GM20000 (cell line): Measurements from ENCODE around the gene OR5AP2.
"Not testable (repeated sequence)": the region's sequence is repeated elsewhere in the genome, so short reads cannot be mapped to it uniquely, and the experiment has no call there.

Source experiments
- DNase-seq: peaks from one replicate; pipeline ENCODE4 v3.0.0; 2012; ENCODE audit warnings: low spot score
- TF ChIP-seq, protein P1 (sequence below): IDR thresholded peaks from 2 replicates; pipeline ENCODE4 v1.5.1; 2012; ENCODE audit warnings: mild to moderate bottlenecking, control low read depth; ENCODE audit errors: extremely low read depth, missing control alignments

OR5AP2 gene

DNA sequence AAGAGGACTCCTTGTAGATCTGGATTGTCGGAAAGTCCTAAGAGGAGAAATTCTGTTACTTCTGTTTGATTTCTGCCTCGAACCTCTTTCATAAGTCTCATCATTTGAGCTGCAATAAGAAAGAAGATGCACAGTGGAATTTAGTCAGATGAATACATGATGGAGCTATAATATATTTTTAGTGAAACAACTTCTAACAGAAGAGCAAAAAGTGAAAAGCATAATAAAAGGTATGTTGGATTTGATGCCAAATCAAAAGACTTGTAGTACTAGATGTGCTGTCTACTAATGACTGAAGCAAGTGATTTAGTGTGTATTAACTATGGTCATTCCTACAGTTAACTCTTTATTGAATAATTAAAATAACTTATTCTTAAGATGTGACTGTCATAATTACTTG, at the start of gene OR5AP2:
OR5AP2 (minus strand) TSS at position 101 of the 400 bp plus-strand sequence; CDS start at position 101, 0 bp downstream.
- TF ChIP-seq, protein P1, sequence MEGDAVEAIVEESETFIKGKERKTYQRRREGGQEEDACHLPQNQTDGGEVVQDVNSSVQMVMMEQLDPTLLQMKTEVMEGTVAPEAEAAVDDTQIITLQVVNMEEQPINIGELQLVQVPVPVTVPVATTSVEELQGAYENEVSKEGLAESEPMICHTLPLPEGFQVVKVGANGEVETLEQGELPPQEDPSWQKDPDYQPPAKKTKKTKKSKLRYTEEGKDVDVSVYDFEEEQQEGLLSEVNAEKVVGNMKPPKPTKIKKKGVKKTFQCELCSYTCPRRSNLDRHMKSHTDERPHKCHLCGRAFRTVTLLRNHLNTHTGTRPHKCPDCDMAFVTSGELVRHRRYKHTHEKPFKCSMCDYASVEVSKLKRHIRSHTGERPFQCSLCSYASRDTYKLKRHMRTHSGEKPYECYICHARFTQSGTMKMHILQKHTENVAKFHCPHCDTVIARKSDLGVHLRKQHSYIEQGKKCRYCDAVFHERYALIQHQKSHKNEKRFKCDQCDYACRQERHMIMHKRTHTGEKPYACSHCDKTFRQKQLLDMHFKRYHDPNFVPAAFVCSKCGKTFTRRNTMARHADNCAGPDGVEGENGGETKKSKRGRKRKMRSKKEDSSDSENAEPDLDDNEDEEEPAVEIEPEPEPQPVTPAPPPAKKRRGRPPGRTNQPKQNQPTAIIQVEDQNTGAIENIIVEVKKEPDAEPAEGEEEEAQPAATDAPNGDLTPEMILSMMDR, result no peak
- DNase-seq, result no peak

DNA sequence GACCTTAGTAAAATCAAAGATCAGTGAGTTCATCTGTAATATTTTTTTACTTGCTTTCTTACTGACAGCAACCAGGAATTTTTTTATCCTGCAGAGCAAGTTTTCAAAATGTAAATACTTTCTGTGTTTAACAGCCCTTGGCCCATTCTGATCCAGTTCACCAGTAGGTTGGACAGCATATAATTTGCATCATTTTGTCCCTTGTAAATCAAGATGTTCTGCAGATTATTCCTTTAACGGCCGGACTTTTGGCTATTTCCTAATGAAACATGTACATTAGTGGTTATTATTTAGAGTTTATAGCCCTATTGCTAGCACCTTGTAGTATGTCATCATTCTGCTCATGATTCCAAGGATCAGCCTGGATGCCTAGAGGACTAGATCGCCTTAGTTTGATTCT, 48.9 kb upstream of the OR5AP2 start:
- DNase-seq, result not testable (repeated sequence)

DNA sequence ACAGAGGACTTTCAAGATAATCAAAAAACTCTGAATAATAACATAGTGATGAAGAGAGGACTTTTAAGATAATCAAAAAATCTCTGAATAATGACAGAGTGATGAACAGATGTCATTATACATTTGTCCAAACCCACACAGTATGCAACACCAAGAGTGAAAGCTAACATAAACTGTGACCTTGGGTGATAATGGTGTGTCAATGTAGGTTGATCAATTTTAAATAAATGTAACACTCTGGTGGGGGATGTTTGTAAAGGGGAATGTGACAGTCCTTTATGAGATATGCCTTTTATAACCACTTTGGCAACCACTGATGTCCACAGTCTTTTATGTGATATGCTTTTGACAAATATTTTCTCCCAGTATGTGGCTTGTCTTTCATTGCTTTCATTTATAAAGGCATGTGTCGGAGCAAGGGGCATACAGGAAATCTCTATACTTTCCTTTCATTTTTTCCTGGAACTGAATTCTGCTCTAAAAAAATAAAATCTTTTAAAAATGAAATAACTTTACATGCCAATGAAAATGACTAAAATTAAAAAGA, 46.4 kb upstream of the OR5AP2 start:
- TF ChIP-seq, protein P1, result no peak
- DNase-seq, result no peak

DNA sequence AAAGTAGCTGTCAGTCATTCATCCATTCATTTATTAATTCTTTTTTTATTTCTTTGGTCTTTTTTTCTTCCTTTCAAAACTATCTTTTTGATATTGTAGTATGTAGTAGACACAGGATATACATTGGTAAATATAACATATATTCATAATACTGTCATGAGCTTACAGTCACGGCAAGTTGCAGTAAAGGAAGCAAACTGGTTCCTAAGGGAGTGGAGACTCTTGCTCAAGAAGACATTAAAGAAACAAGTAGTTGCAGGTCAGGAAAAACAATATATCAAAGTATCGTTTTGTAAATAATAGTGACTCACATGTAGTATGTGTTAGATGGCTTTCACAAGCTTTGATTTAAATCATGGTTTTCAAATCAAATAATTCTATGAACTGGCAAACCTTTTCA, 28.7 kb upstream of the OR5AP2 start:
- TF ChIP-seq, protein P1, result no peak
- no peak for DNase-seq

DNA sequence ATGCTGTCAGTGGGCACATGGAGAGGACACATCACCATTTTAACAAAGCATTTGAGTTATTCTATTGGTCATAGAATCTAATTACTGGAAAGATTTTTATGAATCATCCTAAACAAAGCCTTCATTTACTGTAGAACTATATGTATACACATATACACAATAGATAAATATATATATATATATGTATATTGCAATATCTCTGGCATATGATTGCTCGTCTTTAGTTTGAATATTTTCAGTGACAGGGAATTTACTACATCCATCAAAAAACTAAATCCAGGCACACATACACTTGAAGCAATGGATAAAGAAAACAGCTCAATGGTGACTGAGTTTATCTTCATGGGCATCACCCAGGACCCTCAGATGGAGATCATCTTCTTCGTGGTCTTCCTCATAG, 21.1 kb upstream of the OR5AP2 start, which contains the start of gene OR5AR1:
OR5AR1 (plus strand) TSS at position 301 of the 400 bp plus-strand sequence; CDS start at position 301, 0 bp downstream.
- no peak for DNase-seq
- TF ChIP-seq, protein P1, result no peak

DNA sequence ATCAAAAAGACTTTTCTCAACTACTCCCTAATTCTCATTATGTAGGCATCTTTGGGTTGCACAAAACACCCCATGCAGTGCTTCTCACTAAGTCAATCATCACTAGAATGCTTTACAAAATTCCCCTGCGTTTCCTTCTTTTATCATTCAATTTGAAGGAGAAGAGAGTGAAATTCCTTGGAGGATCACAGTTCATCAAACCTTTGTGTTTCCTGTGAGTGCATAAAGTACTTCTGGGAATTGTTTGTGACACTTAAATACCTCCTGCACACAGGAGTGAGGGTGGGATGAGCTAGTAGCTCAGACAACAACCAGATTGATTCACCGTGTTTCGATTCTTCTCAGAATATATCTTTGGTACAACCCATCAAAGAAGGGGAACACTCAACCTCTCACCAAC, 17.5 kb upstream of the OR5AP2 start:
- no peak for DNase-seq
- TF ChIP-seq, protein P1, result no peak

DNA sequence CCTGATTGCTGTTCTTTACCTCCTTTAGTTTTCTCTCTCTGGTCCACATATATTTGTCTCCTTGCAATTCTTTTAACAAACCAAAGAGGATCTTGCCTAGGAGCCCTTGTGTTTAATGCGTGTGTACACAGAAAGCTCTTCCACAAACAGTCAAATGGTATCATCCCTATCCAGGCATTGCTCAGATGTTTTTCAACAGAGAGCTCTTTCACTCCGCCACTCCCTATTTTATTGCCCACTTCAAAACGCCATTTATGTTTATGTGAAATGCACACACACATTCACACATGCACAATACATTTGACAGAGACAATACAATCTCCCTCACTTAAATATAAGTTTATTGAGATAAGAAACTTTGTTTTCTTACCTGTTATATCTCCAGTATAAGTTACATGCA, 4.7 kb downstream of the OR5AP2 start:
- TF ChIP-seq, protein P1, result no peak

DNA sequence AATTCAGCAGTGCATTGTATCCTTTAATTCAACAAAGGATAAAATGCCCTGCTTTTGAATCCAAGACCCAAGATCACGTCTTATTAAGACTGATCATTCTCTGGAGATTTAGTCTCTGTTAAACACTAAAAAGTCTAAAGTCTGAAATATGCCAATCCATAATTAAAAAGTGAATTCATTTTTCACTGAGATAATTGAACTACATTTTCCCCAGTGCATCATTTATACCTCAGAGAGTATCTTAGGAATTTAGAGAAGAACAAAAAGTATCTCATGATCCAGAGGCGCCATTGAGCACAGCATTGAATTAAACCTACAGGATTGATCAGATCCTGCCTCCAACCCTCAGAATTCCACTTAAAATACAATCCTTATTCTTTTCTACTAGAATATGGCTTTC, 5.4 kb downstream of the OR5AP2 start:
- TF ChIP-seq, protein P1, result no peak
- no peak for DNase-seq

More for the DNA sequence above, 4.7 kb downstream of the OR5AP2 start:
- no peak for DNase-seq
